Measurements from ENCODE around the gene WWP2.
A peak's percentile ranks its signal among the peaks of the same experiment; 100 is the strongest.
"Not testable (repeated sequence)": the region's sequence is repeated elsewhere in the genome, so short reads cannot be mapped to it uniquely, and the experiment has no call there.

The WWP2 gene

DNA sequence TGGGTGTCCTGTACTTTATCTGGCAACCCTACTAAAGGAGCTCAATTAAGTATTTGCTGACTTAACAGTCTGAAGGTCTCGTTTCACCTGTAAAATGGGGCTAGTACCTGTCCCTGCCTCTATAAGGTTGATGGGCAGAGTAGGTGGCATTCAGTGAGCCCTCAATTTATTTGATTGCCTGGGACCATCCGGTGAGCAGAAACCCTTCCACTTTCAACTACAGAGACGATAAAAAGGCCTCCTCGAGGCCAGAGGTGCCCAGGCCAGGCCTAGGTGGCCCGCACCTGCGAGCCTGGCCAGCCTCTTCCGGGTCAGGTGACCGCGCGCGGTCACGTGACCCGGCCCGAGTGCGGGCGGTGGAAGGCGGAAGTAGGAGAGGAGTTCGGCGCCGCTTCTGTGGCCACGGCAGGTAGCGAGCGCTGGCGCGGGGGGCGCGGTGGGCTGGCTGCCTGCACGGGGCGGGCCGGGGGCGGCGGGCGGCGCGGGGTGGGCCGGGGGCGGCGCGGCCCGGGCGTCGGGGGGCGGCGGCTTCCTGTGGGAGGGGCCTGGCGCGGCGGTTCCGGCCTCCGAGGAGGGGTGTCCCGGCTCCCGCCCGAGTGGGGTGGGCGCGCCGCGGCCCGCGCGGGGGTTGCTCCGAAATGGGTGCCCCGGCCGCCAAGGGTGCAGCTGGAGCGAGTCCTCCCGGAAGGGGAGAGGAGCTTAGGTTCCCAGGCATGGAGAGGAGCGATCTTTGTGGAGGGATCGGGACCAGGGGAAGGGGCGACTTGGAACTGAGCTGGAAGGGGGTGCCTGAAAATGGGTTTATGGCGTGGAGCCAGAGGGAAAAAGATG, at the start of gene WWP2:
Gene WWP2 (plus strand): TSS at position 350 of the 831 bp plus-strand sequence. CDS start 24,679 bp downstream, outside the sequence.
- DNase-seq = peak; percentile 63 to 68 (median 66)

DNA sequence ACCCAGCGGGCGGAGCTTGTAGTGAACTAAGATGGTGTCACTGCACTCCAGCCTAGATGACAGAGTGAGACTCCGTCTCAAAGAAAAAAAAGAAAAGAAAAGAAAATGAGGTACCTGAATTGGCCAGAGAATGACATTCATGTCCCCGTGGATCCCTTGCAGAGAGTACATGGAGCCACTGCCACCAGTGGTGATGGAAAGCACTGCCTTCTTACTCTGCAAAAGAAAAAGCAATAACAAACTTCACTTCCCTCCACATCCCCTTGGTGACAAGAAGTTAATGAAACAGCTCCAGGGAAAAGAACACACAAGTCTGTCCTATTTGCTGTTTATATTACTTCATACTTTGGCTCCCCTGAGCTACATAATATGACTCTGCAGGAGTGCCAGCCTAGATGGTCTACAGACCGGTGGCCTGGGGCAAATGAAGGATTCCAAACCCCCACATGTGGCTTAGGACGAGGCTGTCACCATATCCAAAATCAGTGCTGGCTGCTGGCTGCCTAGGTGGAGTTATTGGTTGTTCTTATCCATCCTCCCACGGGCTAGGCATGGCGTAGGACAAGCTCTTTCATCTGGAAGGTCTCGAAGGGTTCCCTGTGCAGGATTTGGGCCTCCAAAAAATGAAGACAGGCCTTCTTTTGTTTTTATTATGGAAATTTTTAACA, 49.1 kb upstream of the WWP2 start:
- no peak for DNase-seq

DNA sequence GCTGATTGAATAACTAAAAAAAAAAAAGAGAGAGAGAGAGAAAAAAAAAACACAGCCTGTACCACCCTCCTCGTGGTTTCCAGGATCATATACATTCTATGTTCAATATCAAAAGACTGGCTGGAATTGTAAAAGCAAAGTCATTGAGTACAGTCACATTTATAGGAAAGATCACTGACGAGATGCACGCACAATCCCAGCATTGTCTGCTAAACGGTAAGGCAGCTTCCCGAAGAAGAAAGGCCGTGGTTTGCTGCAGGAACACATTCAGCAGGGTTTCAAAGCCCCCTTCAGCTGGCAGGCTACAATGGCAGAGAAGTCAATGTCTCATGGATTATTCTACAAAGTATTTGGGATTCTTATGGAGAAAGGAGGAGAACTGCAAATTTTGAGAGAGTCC, 45.1 kb upstream of the WWP2 start:
- no peak for DNase-seq

GRCh38 chr16:69718111-69718764, 43.9 kb upstream of the WWP2 start:
- no peak for DNase-seq

- no peak for DNase-seq
These were observed 41.2 kb upstream of the WWP2 start for GRCh38 chr16:69720822-69721430.

GRCh38 chr16:69721441-69721957, 40.6 kb upstream of the WWP2 start:
- no peak for DNase-seq

- no peak for DNase-seq
These were observed 37.7 kb upstream of the WWP2 start for GRCh38 chr16:69724414-69724873.

DNA sequence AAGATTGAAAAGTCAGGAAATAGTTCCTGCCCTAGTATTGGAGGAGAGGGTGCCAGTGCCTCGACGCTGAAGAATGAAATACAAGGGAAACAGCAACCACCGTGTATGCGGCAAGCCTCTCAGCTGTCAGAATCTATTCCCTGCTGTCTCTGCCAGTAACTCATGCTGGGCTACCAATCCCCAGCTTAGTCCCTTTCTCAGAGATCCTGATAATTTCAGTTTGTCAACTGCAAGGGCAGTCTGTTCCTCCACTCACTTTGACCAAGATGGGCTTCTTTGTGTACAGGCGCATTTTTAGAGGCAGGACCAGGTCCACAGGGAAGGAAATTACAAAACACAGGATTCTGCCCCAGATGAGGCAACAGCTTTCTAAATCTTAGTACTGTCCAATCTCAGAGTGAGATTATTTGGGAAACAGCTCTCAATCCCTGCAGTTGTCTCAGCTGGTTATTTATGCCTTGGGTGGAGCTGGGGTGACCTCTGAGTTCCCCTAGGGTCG, 37.1 kb upstream of the WWP2 start:
- DNase-seq = no peak

GRCh38 chr16:69725480-69726312, 36.4 kb upstream of the WWP2 start:
- no peak for DNase-seq

DNA sequence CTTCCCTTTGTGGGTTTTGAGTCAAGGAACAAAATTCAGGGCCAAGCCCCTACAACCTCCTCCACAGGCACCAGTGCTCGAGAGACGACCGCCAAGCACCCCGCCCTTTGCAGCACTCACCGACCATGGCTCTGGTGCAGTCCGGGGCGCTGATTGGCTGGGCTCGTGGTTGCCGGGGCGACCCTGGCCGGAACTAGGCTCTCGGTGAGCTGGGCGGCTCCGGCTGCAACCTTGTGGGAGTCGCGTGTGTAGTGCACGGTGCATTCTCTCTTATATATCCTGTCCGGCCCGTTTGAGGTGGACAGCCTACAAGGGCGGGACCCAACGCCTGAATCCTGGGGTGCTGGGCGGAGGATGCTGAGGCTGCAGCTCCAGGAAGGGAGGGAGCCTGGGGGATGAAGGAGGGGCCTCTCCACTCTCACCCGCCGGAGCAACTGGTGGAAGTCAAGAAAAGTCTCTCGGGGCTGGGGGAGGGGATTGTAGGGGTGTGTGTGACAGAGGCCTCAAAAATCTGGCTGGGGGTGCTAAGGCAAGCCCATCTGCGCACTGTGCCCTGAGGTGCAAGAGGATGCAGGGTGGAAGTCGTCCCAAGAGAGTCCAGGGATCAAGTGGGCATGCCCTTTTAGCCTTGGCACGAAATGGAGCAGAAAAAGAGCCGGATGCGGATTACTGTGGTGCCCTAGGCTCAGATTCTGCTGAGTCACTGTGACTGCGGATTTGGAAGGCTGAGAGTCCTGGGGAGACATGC, 35.6 kb upstream of the WWP2 start, which contains the start of gene NQO1:
Gene NQO1 (minus strand): TSS at position 248 of the 748 bp plus-strand sequence. CDS start 121 bp downstream, at position 127.
- peak; percentile 71 to 78 (median 76) for DNase-seq

- DNase-seq = no peak
These were observed 34.2 kb upstream of the WWP2 start for GRCh38 chr16:69727916-69728270.

DNA sequence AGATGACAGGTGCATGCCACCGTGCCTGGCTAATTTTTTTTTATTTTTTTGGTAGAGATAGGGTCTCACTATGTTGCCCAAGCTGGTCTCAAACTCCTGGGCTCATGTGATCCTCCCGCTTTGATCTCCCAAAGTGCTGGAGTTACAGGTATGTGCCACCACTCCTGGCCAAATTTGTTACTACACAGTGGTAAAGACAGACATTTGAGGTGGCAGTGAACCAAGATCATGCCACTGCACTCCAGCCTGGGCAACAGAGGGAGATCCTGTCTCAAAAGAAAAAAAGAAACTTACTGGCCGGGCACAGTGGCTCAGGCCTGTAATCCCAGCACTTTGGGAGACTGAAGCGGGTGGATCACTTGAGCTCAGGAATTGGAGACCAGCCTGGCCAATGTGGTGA, 33.1 kb upstream of the WWP2 start:
- DNase-seq = not testable (repeated sequence)

GRCh38 chr16:69731280-69731679, 30.9 kb upstream of the WWP2 start:
- not testable (repeated sequence) for DNase-seq

DNA sequence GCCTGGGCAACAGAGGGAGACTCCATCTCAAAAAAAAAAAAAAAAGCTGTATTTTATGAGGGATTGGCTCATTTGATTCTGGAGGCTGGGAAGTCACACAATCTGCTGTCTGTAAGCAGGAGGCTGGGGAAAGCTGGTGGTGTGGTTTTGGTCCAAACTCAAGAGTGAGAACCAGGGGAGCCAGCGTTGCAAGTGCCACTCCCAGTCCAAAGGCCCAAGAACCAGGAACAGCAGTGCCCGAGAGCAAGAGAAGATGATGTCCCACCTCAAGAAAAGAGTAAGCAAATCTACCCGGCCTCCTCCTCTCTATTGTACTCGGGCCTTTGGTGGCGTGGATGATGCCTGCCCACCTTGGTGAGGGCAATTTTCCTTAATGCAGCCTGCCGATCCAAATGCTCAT, 30.0 kb upstream of the WWP2 start:
- DNase-seq = no peak

- no peak for DNase-seq
These were observed 20.6 kb upstream of the WWP2 start for GRCh38 chr16:69741519-69741918.

DNA sequence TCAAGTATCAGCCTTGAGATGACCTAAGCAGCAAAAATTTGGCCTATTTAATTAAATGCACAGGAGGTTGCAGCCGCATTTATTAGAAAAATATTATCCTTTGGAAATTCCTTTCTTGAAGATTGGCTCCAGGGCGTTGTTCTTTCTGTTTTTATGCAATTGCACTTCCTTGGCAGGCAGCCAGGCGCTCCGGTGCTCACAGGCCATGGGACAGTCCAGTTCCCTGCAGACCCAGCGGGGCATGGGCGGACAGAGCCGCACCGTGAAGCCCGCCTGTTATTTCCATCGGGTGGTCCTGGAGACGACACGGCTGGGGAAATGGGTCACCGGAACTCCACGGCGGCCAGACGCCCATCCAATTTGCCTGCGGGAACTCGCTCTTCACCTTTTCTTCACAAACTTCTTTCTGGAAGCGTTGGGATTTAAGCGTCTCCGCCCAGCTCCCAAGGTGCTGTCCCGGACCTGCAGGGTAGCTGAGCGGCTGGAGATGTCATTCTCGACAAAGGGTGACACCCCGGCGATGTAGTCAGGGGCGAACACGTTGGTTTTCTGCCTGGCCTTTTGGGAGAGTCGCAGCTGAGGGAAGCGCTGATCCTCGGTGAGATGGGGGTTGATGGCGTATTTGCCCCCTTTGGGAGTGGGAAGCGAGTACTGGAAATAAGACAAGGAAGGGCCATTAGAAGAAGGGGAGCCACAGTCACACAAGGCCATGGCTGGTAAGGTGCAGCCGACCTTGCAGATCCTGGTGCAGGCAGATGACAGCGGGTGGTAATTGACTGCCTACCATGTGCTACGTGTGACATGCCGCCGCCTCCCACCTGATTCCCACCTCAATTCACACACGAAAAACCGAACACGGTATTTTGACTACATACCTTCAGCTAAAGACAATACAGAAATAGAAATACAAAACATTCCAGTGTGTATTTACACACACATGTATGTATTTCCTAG, 19.9 kb upstream of the WWP2 start:
- DNase-seq = no peak

DNA sequence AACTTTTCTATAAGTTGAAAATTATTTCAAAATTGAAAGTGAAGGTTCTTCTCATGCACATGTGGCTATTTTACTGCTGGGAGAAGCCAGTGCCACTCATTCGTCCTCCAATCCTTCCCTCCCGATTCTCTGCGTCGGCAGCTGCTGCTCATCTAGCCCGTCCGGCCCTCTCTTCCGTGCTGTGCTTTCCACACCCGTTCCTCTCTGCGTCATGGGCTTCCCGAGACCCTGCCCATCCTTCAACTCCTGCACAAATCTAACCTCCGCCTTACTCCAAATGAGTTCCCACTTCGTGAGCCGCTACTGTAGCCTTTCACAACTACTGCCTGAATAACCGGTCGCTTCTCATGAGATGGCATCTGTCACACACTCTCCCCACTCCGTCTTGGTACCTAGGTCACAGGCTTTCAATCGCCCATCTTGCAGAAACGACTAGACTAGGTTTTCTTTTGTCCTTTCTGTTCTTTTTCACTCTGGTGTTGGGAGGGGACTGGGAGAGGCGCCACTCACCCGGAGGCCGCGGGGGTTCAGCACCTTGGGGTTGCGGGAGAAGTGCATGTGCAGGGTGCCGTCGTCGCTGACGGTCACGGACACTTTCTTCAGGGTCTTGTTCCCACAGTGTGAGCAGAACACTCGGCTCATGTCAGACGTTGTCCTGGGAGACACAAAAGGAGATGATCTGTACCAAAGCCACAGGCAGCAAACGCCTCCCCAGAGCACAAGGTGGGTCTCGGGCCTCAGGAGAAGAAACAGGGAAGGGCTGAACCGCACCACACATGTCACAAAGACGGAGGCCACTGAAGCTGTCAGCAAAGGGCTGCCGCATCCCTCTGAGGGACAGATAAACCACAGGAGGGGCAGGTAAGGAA, 17.5 kb upstream of the WWP2 start:
- no peak for DNase-seq

- no peak for DNase-seq
These were observed 16.9 kb upstream of the WWP2 start for GRCh38 chr16:69745232-69745612.

DNA sequence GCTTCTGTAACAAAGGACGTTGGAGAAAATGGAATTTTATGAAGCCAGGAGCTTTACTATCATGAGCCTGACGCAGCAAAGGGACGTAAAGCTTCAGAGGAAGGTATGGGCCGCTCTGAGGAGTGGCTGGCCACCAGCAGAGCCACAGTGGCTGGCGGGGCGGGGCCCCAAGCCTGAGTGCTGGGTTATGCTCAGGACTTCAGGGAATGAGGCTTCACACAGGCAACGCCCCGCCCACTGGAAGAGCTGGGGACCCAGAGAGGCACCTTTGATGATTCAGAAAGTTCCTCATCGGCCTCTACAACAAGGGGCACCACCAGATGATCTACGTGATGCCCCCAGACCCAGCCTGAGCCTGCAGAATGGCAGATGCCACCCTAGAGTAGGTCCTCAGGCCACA, 16.2 kb upstream of the WWP2 start:
- DNase-seq = no peak
